GM19043 (cell line): ENCODE results near the gene ERGIC1.
"Not testable (repeated sequence)": the region's sequence is repeated elsewhere in the genome, so short reads cannot be mapped to it uniquely, and the experiment has no call there.

Source experiments
- ATAC-seq: cut with Tn5 transposase; IDR thresholded peaks from one replicate; pipeline ENCODE4 v1.9.1; 2021; ENCODE audit warnings: low read depth; ENCODE audit not compliant: unreplicated experiment

Gene ERGIC1

DNA sequence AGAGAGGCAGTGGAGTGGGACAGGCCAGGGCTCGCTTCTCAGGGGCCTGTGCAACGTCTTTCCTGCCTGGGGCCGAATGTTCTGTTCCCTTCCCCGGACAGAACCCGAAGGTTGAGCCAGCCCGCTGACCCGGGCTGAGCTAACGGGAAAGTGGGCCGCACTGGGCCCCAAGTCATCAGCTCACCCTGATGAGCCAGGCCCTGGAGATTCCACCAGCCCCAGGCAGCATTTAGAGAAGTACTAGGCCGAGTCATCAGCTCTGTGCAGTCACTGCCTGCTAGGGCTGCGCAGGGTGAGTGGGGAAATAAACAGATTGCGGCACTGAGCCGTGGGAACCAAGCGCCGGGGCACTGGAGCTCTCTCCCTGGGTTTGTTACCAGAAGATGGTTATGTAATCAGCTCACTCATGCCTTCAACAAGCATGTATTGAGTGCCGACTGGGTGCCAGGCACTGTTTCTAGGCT is 33.9 kb upstream of the ERGIC1 start:
- ATAC-seq: no peak

DNA sequence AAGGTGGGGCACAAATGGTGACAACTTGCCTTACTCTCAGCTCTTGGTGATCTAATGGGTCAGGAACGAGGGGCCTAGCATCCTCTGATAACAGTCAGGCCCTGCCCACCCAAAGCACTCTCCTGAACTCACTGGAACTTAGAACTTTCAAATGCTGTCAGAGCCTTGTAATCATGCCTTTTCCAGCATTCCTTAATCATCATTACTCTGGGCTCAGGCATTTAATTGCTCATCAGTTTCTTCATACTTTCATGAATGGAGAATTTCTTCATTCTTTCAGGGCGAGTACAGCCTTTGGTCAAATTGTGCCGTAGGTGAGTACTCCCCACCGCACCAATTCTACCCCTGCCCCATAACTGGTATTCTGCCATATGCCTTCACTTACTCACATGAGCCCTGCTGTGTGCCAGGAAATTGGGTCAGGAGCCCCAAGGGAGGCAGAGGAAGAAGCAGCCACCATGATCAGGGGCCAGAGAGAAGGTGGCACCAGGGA is 32.8 kb upstream of the ERGIC1 start:
- ATAC-seq: no peak

DNA sequence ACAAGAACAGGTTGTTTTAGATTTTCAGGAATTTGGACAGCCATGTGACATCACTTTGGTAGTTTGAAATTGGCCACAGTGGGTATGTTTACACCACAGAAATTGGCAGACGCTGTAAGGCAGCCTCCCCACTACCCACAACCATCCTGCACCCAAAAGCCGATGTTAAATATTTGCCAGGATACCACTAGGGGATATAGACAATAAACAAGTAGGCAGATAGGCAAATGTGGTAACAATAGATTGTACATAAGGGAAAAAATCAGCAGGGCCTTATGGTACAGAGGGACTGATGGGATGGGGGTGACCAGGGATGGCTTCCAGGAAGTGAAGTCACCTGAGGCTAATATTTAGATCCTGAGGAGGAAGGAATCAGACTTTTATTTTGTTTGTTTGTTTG is 31.9 kb upstream of the ERGIC1 start:
- no peak for ATAC-seq

DNA sequence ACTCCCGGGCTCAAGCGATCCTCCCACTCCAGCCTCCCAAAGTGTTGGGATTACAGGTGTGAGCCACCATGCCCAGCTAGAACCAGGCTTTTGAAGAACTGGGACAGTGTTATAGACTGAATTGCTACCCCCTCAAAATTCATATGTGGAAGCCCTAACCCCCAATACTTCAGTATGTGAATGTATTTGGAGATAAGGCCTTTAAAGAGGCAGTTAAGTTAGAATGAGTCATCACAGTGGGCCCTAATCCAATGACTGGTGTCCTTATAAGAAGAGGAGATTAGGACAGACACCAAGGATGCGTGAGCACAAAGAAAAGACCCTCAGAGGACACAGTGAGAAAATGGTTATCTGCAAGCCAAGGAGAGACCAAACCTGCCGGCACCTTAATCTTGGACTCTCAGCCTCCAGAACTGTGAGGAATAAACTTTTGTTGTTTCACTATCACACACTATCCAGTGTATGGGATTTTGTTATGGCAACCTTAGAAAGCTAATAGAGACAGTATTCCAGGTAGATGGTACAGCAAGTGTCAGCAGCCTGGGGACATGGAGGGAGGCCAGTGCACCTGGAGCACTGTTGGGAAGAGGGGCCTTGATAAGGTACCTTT is 31.4 kb upstream of the ERGIC1 start:
- no peak for ATAC-seq

DNA sequence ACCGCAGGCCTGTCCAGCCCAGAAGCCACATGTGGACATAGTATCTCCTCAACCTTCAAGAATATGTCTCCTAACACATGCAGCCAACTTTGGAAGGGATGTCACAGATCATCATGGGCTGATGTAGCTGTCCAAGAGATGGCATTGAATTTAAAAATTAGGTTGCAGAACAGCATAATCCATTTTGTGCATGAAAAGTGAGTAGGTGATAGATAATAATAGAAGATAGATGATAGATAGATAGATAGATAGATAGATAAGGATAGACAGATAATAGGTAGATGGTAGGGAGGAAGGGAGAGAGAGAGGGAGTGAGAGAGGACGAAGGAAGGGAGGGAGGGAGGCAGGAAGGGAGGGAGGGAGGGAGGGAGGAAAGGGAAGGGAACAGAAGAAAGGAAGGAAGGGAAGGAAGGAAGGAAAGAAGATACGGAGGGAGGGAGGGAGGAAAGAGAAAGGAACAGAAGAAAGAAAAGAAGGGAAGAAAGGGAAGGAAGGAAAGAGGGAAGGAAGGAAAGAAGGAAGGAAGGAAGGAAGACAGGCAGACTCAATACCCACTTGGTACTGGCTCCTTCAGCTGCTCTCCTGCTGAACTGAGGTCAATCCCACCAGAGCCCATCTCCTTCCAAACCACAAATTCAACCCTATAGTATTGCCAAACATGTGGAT is 28.9 kb upstream of the ERGIC1 start:
- ATAC-seq: no peak

DNA sequence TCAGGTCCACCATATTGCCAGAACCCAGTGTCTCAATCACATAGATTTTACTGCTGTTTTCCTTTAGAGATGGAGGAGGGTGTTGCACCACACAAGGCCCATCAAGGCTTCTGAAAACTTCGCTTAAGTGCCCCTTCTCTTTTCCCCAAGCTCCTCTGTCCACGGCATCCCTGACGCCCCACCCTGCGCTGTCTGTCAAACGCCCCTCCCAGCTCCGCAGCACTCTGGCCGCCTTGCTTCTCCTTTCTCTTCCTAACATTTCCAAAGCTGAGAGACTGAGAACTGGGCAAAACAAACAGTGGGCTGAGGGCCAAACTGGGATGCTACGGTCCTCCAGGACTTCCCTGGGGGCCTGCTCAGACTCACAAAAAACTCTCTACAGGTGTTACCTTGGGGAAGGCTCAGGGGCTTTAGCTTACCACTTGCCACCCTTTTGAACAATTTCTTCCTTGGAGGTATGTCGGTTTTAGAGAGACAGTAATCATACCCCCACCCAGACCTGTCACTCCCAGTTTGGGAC is 28.3 kb upstream of the ERGIC1 start:
- no peak for ATAC-seq

DNA sequence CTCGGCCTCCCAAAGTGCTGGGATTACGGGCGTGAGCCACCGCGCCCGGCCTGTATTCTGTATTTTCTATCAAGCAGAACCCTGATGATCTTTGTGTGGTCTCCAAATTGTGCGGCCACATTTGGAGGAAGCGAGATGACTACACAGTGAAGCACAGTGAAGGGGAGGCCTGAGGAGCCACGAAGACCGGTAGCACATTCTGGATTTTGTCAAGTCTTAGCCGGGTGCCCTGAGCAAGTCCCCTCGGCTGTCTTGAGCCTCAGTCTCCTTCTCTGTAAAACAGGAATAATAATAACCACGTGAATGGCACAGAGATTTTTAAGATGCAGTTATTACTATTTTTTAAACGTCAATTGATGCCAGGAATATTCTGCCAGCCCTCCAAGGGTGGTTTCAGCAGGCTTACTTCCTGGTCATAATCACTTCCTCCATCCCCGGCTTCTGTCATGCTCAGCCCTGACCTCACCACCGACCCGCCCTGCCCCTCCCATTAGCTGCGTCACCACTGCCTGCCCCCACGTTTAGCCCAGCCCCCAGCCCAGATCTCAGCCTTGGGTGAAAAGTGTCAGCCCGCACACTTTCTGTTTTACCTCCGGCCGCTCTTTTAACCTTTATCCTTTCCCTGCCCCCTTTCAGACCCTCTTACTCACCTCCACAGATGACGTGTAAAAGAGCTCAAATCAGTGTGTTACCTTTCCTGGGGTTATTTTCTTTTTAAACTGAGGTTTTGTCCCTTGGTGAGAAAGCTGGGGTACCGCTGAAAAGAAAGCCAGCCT is 27.0 kb upstream of the ERGIC1 start:
- ATAC-seq: peak; percentile 99

DNA sequence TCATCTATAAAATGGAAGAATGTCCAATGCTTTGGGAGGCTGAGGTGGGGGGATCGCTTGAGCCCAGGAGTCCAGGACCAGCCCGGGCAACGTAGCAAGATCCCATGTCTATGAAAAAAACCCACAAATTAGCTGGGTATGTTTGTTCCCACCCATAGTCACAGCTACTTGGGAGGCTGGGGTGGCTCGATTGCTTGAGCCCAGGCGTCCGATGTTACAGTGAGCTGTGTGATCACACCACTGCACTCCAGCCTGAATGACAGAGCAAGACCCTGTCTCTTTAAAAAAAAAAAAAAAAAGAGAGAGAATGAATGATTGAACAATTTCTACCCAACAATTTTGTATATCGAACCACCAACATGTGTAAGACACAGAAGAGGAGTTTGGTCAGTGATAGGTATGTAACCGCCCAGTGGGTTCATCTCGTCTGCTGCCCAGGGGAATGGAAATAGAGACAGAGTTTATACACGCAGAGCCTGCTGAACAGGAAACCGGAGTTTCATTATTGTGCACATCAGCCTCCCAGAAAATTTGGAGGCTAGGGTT is 26.2 kb upstream of the ERGIC1 start:
- ATAC-seq: no peak

DNA sequence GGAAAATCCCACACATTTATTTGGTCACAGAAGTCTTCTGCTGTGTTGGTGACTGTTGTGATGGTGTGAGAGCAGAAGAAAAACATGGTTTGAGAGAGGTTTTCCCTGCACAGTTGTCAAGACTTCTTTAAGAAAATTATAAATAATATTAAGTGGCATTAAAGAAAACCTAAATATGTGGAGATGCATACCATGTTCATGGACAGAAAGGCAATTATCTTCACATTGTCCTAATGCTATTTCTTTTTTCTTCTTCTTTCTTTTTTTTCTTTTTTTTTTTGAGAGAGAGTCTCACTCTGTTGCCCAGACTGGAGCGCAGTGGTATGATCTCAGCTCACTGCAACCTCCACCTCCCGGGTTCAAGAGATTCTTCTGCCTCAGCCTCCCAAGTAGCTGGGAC is 24.3 kb upstream of the ERGIC1 start:
- no peak for ATAC-seq

DNA sequence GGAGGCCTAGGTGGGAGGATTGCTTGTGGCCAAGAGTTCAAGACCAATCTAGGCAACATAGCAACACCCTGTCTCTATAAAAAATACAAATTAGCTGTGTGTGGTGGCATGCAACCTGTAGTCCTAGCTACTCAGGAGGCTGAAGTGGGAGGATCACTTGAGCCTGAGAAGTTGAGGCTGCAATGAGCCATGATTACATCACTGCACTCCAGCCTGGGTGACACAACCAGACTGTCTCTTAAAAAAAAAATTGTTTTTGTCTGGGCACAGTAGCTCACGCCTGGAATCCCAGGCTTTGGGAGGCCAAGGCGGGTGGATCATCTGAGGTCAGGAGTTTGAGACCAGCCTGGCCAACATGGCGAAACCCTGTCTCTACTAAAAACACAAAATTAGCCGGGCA is 23.1 kb upstream of the ERGIC1 start:
- not testable (repeated sequence) for ATAC-seq

DNA sequence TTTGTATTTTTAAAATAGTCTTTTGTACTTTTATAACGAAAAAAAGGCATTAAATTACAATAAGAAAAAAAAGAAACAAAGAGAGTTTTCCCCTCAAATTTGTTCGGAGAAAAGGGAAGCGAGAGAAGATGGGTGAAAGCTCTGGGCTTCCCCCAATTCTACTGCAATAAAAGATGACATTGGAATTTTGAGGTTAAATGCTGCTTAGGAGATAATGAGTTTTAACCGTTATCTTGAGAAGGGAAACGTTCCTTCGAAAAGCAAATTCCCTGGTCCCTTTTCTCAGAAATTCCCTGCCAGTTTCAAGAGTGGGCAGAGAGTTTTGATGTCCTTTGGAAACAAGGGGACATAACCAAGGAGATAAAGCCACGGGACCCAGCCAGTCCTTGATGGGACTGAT is 18.4 kb upstream of the ERGIC1 start:
- no peak for ATAC-seq

DNA sequence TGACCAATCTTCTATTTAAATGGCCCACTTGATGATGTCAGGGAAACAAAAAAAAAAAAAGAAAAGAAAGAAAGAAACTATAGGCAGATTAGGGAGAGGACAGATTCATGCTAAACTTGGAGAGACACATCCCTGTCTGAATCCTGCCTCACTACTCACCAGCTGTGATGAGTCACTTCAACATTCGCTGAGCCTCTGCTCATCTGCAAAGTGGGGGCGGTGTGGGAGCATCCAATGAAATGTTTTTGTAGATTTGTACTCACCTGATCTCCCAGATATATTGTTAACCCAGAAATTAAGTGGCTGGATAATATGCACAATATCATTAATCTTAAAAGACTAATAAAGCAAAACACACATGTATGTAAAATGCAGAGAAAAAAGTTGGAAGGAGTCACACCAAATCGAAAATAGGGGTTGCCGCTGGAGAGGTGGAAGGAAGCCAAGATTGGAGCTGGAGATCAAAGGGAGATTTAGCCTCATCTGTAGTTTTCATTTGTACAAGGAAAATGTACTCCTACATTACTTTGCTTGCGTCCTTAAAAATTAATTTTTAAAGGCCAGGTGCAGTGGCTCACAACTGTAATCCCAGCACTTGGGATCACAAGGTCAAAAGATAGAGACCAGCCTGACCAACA is 17.0 kb upstream of the ERGIC1 start:
- no peak for ATAC-seq

DNA sequence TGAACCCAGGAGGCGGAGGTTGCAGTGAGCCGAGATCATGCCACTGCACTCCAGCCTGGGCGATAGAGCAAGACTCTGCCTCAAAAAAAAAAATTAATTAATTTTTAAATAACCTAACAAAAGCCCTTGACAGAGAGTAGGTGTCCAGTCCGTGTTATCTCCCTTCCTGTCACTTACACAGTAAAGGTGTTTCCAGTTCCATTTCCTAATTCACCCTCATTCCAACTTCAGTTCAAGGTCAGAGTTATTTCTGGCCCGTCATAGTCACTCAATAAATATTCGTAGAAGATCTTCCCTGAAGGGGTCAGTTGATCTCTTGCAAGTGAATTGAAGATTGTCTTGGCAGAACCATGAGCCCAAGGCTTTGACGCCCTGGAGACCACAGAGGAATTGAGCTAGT is 16.4 kb upstream of the ERGIC1 start:
- no peak for ATAC-seq

DNA sequence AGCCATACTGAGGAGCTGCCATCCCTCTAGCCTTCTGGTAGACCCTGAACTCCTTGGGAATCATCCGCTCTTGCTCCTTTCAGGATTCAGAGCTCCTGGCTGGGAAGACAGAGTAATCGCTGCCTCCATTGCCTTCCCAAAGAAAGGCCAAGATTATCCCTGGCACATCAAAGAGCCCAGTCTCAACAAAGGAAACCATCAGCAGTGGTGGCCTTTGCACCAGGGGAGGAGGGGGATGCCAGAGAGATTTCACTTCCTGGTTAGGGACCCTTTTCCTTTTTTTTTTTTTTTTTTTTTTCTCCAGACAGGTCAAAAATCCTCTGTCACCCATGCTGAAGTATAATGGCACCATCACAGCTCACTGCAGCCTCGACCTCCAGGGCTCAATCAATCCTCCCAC is 16.0 kb upstream of the ERGIC1 start:
- ATAC-seq: no peak

DNA sequence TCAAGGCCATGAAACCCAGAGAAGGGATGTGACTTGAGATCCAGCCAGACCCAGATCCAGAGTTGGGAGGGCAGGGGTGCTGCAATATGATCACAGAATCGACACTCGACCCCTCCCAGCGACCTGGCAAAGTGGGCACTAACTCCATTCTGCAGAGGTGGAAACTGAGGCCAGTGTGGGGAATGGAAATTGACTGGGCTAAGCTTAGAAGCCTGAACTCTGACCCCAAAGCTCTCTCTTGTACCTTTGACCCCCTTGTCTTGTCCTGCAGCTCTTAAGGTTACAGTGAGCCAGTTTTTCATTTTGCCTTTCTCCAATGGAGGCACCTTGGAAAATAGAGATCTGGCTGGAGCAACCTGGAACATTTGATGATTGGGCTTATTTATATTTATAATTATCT is 14.5 kb upstream of the ERGIC1 start:
- no peak for ATAC-seq

DNA sequence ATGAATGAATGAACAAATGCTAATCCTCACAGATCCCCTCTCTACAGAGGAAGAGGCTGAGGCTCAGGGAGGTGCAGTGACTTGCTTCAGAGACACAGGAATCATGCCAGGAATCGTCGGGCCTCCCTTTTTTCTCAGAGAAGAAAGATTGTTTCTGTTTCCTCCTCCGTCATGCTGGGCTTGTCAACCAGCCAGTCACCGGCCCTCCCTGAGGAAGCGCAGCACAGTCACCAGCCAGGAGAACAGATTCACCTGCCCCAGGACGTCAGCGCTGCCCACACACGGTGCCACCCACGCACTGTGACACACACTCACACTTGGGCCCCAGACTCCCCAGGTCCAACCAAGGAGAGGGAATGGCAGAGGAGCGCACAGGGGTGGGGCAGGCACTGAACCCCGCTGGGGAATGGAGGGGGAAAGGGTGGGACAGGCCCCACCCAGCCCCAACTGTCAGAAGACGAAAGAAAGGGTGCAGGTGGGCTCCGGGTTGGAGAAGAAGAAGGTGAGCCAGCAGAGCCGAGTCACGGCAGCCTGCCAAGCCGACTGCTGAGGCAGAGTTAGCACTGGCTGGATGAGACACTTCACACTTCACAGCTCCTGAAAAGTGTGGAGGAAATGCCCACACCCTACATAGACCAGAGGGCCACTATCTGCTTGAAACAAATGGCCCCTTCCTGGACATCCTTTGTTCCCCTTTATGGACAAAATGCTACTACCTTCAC is 13.8 kb upstream of the ERGIC1 start:
- no peak for ATAC-seq

DNA sequence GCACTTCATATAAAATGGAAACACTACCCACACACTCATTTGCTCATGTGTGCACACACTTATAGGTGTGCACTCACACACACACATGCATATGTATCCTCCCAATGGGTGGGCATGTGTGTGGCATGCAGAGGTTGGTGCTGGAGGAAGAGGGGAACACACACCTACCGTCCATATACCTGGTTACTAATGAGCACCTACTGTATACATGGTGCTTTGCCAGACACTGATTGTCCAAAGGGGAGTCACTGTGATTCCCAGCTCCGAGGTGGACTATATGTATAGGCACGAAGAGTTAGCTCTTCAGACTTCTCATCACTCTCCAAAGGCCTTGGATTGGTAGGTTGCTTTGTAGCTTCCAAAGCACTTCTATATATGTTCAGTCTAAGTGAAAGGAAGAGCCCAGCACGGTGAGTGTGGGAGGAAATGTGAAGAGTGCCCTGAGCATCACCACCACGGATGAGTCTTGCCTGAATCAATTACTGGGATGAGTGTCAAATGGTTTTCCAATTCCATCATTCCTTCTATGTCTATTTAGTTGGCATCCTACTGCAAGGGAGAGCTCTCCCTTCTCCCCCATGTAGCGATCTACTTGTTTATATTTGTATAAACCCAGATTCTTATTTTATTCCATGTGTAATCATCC is 12.6 kb upstream of the ERGIC1 start:
- ATAC-seq: no peak

DNA sequence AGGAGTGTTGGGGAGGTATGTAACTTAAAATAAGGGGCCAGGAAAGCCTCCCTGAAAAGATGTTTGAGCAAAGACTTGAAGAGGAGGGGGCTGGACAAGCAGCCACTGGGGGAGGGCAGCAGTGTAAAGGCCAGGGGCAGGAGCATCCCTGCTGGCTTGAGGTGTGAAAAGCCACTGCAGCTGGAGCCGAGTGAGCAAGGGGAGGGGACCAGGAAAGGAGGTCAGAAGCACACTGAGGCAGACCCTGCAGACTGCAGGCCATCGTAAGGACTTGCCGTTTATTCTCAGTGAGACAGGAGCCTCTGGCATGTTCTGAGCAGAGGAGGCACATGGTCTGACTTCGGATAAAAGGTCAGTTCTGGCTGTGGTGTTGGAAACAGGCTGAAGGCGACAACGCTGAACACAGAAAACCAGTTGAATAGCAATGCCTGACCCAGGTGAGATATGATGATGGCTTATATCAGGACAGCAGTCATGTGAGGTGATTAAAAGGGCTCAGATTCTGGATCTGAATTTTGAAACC is 10.2 kb upstream of the ERGIC1 start:
- no peak for ATAC-seq

DNA sequence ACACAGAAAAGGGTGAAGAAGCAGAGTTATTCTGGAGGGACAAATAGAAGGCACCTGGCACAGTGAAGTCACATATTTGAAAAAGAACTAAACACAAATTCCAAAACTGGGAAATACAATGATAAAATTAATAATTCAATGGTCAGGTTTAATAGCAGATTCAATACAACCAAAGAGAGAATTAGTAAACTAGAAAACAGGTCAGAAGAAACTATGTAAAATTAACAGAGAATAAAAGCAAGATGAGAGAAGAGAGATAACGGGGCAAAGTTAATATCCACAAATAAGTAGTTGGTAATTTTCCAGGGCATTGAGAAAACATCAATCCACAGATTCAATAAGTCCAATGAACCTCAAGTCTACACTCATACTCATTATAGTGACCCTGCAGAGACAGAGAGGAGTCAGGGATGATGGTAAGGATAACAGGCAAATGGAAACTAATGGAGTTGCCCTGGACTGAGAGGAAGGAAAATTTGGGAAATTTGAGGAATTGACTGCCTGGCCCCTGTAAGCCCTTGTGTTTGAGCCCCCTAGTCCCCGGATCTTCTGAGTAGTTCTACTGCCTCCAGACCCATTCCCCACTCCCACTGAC is 8.3 kb upstream of the ERGIC1 start:
- ATAC-seq: no peak
